ENCODE results near the gene CMTM6. TPM values are rescaled to one million over a fixed set of nuclear protein-coding genes. Genes with fewer than 3 reads are reported as not detected.
"Not testable (repeated sequence)": the region's sequence is repeated elsewhere in the genome, so short reads cannot be mapped to it uniquely, and the experiment has no call there.

The CMTM6 gene
- total and polyA plus RNA-seq, 4 donors = 29.7 to 76.2 (median 48.2) TPM

DNA sequence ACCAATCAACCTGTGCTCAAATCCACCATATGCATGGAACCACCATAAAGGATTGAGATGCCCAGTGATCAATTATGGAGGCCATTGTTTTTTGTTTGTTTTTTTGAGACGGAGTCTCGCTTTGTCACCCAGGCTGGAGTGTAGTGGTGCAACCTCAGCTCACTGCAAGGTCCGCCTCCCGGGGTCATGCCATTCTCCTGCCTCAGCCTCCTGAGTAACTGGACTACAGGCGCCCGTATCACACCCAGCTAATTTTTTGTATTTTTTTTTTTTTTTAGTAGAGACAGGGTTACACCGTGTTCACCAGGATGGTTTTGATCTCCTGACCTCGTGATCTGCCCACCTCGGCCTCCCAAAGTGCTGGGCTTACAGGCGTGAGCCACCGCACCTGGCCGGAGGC lies 30.5 kb downstream of the CMTM6 start:
- H3K9me3 ChIP-seq (ENCODE audit: control insufficient read depth, insufficient read depth, low read length); DNase-seq (ENCODE audit: low read depth in 4 of 6, low spot score in 6 of 6); H3K4me3 ChIP-seq (ENCODE audit: low read depth, low read length); H3K36me3 ChIP-seq (ENCODE audit: control insufficient read depth, insufficient read depth, low read length); H3K27me3 ChIP-seq (ENCODE audit: control insufficient read depth, insufficient read depth, low read length); H3K4me1 ChIP-seq (ENCODE audit: control insufficient read depth, insufficient read depth, low read length); H3K27ac ChIP-seq (ENCODE audit: low read depth, low read length): not testable (repeated sequence)
- WGBS (ENCODE audit: insufficient coverage) = 89% methylated on average over 7 of the region's 12 CpGs

DNA sequence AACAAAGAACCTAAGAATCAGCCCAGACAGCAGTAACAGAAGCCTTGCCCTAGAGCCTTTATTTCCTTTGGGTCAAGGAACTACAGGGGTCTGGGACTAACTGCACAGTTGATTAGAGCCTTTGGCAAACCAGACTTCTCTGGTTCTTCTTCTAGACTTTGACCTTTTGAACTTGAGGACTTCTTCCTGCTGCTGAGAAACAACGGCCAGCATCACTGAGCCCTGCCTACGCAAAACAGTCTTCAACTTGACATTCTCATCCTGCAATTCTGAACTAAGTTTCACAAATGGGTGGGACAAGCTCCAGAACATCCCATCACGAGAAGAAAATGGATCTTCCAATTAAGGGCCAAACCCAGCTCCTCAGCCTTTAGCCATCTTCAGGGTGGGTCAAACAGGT lies 31.4 kb downstream of the CMTM6 start:
- no peak for DNase-seq (ENCODE audit: low read depth in 4 of 6, low spot score in 6 of 6)
- peaks cover 8% of the 10 kb centered on the region for H3K4me1 ChIP-seq (ENCODE audit: control insufficient read depth, insufficient read depth, low read length)
- H3K27me3 ChIP-seq (ENCODE audit: control insufficient read depth, insufficient read depth, low read length) = no peaks in the 10 kb centered on the region
- WGBS (ENCODE audit: insufficient coverage) = 94% methylated on average over 3 of the region's 3 CpGs
- H3K27ac ChIP-seq (ENCODE audit: low read depth, low read length) = no peak overlapping the region
- H3K36me3 ChIP-seq (ENCODE audit: control insufficient read depth, insufficient read depth, low read length) = no peaks in the 10 kb centered on the region
- H3K9me3 ChIP-seq (ENCODE audit: control insufficient read depth, insufficient read depth, low read length) = no peaks in the 10 kb centered on the region
- no peak overlapping the region for H3K4me3 ChIP-seq (ENCODE audit: low read depth, low read length)

DNA sequence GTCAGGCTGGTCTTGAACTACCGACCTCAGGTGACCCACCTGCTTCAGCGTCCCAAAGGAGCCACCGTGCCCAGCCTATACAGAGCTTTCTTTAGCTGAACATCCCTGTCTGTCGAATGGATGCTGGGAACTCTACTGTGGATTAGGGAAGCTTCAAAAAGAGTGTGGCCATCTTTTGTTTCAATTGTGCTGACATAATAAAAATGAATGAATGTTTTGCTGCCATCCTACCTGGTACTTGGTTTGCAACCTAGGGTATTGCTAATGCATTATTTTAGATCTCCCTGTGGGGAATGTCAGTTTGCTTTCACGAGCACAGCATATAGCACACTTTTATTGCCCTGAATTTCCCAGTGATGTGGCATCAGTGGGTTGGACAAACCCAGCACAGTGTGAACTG lies 32.3 kb downstream of the CMTM6 start:
- Histone ChIP-seq H3K4me3 (ENCODE audit: low read depth, low read length) (no peak overlapping the region), H3K4me1 (ENCODE audit: control insufficient read depth, insufficient read depth, low read length) (peaks cover 8% of the 10 kb centered on the region), H3K27me3 (ENCODE audit: control insufficient read depth, insufficient read depth, low read length) (no peaks in the 10 kb centered on the region), H3K9me3 (ENCODE audit: control insufficient read depth, insufficient read depth, low read length) (no peaks in the 10 kb centered on the region), H3K36me3 (ENCODE audit: control insufficient read depth, insufficient read depth, low read length) (no peaks in the 10 kb centered on the region), H3K27ac (ENCODE audit: low read depth, low read length) (no peak overlapping the region)
- DNase-seq (ENCODE audit: low read depth in 4 of 6, low spot score in 6 of 6) = no peak
- WGBS (ENCODE audit: insufficient coverage) = 94% methylated on average over 4 of the region's 5 CpGs

DNA sequence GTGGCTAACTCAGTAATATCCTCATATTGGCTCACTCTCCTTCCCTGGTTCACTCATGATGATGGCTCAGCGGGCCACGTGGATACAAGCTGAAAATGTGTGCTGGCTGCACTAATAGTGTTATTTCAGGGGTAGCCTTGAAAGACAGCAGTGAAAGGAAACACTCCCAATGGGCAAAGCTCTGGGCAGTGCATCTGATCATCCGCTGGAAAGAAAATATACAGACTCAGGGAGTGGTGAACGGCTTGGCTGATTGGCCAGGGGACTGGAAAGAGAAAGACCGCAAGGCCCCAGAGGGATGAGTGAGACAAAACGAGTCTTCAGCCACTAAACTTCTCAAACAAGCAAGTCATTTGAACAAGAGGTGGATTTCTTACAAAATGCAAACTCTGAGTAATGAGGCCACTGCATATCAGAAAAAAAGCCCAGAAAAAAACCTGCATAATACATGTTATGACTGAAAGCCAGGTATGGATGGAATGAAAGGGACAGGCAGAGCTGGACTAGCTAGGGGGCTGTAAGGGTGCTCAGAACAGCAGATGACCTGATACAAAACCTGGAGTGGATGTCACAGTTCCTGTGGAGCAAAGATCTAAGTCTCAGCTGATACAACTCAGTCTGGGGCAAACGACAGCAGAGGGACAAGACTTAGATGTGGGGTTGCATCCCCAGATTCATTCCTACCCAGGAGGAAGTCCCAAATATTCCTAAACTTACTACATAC lies 33.3 kb downstream of the CMTM6 start:
- no peaks in the 10 kb centered on the region for H3K9me3 ChIP-seq (ENCODE audit: control insufficient read depth, insufficient read depth, low read length)
- WGBS (ENCODE audit: insufficient coverage) = 92% methylated on average over 3 of the region's 7 CpGs
- H3K27me3 ChIP-seq (ENCODE audit: control insufficient read depth, insufficient read depth, low read length) = no peaks in the 10 kb centered on the region
- no peak overlapping the region for H3K4me3 ChIP-seq (ENCODE audit: low read depth, low read length)
- H3K36me3 ChIP-seq (ENCODE audit: control insufficient read depth, insufficient read depth, low read length) = no peaks in the 10 kb centered on the region
- no peak for DNase-seq (ENCODE audit: low read depth in 4 of 6, low spot score in 6 of 6)
- H3K4me1 ChIP-seq (ENCODE audit: control insufficient read depth, insufficient read depth, low read length) = peaks cover 8% of the 10 kb centered on the region
- no peak overlapping the region for H3K27ac ChIP-seq (ENCODE audit: low read depth, low read length)

DNA sequence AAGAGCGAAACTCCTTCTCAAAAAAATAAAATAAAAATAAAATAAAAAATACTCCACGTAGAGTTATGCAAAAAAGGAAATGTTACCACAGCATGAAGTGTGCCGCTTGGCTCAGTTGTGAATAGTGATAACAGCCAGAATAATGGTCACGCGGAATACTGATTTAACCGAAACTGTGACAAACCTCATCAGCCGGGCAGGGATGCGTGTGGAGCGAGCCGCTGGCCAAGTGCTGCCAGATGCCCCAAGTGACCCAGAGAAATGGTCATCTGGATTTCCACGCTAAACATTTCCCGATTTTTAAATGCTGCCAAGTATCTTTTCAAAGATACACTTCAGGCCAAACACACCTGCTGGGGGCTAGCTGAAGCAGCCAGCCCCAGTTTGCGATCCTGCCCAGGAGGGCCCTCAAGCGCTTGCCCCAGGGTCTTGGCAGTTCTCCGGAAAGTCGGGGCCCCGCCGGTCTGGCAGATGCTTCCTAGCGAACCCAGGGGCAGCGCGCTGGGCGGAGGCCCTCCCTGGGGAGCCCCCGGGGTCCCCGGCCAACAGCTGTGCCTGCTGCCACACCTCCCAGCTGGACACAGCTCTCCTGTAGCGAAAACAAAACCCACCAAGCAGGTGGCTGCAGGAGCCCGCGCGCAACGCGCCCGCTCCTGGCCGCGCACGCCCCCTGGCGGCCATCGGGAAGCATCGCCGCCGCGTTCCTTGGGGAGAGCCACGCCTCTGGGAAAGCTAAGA lies 35.1 kb downstream of the CMTM6 start:
- WGBS (ENCODE audit: insufficient coverage) = 24% methylated on average over 39 of the region's 41 CpGs
- no peak overlapping the region for H3K27ac ChIP-seq (ENCODE audit: low read depth, low read length)
- no peaks in the 10 kb centered on the region for H3K36me3 ChIP-seq (ENCODE audit: control insufficient read depth, insufficient read depth, low read length)

DNA sequence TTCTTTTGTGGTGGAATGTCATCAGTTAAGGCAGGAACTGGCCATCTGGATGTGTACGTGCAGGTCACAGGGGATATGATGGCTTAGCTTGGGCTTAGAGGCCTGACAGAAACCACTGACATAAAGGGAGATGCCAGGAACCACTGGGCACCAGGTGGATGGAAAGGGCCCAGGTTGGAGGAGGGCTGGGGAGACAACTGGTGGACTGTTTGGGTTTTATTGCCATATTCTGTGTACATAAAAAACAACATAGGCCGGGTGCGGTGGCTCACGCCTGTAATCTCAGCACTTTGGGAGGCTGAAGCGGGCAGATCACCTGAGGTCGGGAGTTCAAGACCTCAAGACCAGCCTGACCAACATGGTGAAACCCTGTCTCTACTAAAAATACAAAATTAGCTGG lies 35.8 kb downstream of the CMTM6 start:
- 80% methylated on average over 1 of the region's 6 CpGs for WGBS (ENCODE audit: insufficient coverage)
- not testable (repeated sequence) for H3K9me3 ChIP-seq (ENCODE audit: control insufficient read depth, insufficient read depth, low read length); H3K4me1 ChIP-seq (ENCODE audit: control insufficient read depth, insufficient read depth, low read length); H3K4me3 ChIP-seq (ENCODE audit: low read depth, low read length); H3K36me3 ChIP-seq (ENCODE audit: control insufficient read depth, insufficient read depth, low read length); H3K27ac ChIP-seq (ENCODE audit: low read depth, low read length); DNase-seq (ENCODE audit: low read depth in 4 of 6, low spot score in 6 of 6); H3K27me3 ChIP-seq (ENCODE audit: control insufficient read depth, insufficient read depth, low read length)

More for the DNA sequence above, 35.1 kb downstream of the CMTM6 start:
- Histone ChIP-seq H3K4me3 (ENCODE audit: low read depth, low read length) (peak overlapping the region; percentile 16), H3K4me1 (ENCODE audit: control insufficient read depth, insufficient read depth, low read length) (peaks cover 8% of the 10 kb centered on the region), H3K27me3 (ENCODE audit: control insufficient read depth, insufficient read depth, low read length) (no peaks in the 10 kb centered on the region), H3K9me3 (ENCODE audit: control insufficient read depth, insufficient read depth, low read length) (no peaks in the 10 kb centered on the region)
- DNase-seq (ENCODE audit: low read depth in 4 of 6, low spot score in 6 of 6) = peak; percentile 32 to 90 (median 60)

DNA sequence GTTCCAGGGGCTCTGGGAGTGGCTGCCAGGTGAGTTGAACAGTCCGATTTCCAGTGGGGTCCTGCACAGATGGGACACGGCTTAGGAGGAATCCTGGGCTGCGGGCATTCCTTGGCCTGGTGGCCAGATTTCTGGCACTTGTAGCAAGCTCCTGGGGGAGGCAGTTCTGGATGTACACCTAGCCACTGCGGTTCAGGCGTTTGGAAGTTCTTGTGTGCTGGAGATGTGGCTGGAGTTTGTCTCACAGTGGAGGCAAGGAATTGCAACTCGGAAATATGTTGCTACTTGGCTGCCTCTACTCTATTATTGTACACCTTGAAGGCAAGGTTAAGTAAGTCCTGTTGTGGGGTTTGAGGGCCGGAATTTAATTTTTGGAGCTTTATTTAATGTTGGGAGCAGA lies 37.9 kb downstream of the CMTM6 start:
- 100% methylated on average over 3 of the region's 7 CpGs for WGBS (ENCODE audit: insufficient coverage)
- not testable (repeated sequence) for H3K27me3 ChIP-seq (ENCODE audit: control insufficient read depth, insufficient read depth, low read length); H3K4me3 ChIP-seq (ENCODE audit: low read depth, low read length)

DNA sequence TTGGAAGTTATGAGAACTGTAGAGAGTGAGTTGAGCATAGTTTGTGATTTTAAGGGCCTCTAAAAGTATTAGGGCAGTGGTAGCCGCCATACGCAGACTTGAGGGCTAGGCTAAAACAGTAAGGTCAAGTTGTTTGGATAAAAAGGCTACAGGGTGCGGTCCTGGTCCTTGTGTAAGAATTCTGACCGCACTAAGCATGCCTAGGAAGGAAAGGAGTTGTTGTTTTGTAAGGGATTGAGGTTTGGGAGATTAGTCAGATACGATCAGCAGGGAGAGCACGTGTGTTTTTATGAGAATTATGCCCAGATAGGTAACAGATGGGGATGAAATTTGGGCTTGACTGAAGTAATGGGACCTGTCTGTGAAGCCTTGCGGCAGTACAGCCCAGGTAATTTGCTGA lies 39.2 kb downstream of the CMTM6 start:
- not testable (repeated sequence) for H3K4me3 ChIP-seq (ENCODE audit: low read depth, low read length); H3K36me3 ChIP-seq (ENCODE audit: control insufficient read depth, insufficient read depth, low read length); H3K27ac ChIP-seq (ENCODE audit: low read depth, low read length); H3K27me3 ChIP-seq (ENCODE audit: control insufficient read depth, insufficient read depth, low read length); H3K9me3 ChIP-seq (ENCODE audit: control insufficient read depth, insufficient read depth, low read length); DNase-seq (ENCODE audit: low read depth in 4 of 6, low spot score in 6 of 6)
- WGBS (ENCODE audit: insufficient coverage) = 92% methylated on average over 7 of the region's 7 CpGs
- H3K4me1 ChIP-seq (ENCODE audit: control insufficient read depth, insufficient read depth, low read length) = peaks cover 22% of the 10 kb centered on the region

More for the DNA sequence above, 37.9 kb downstream of the CMTM6 start:
- not testable (repeated sequence) for H3K9me3 ChIP-seq (ENCODE audit: control insufficient read depth, insufficient read depth, low read length); H3K27ac ChIP-seq (ENCODE audit: low read depth, low read length); DNase-seq (ENCODE audit: low read depth in 4 of 6, low spot score in 6 of 6); H3K36me3 ChIP-seq (ENCODE audit: control insufficient read depth, insufficient read depth, low read length)
- H3K4me1 ChIP-seq (ENCODE audit: control insufficient read depth, insufficient read depth, low read length) = peaks cover 18% of the 10 kb centered on the region

DNA sequence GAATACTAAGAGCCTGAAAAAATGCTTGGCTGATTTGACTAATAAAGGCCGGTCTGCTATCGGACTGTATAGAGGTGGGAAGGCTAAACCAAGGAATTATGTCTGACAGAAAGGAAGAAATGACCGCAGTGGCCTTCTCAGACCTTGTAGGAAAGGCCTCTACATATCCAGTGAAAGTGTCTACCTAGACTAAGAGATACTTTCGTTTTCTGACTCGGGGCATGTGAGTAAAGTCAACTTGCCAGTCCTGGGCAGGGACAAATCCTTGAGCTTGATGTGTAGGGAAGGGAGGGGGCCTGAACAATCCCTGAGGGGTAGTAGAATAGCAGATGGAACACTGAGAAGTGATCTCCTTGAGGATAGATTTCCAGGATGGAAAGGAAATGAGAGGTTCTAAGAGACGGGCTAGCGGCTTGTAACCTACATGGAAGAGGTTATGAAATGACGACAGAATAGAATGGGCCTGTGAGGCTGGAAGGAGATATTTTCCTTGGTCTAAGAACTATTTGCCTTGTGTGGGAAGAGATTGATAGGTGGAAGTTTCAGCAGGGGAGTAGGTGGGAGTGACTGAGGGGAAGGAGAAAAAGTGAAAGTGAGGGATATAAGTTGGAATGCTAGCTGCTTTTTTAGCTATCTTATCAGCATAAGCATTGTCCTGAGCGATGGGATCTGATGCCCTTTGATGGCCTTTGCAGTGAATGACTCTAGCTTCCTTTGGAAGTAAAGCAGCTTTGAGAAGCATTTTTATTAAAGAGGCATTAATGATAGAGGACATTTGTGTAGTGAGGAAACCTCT lies 40.3 kb downstream of the CMTM6 start:
- 93% methylated on average over 2 of the region's 9 CpGs for WGBS (ENCODE audit: insufficient coverage)
- peaks cover 19% of the 10 kb centered on the region for H3K4me1 ChIP-seq (ENCODE audit: control insufficient read depth, insufficient read depth, low read length)
- not testable (repeated sequence) for H3K27ac ChIP-seq (ENCODE audit: low read depth, low read length); H3K27me3 ChIP-seq (ENCODE audit: control insufficient read depth, insufficient read depth, low read length); H3K9me3 ChIP-seq (ENCODE audit: control insufficient read depth, insufficient read depth, low read length); H3K4me3 ChIP-seq (ENCODE audit: low read depth, low read length); DNase-seq (ENCODE audit: low read depth in 4 of 6, low spot score in 6 of 6); H3K36me3 ChIP-seq (ENCODE audit: control insufficient read depth, insufficient read depth, low read length)
